ENCODE results near the gene RCOR1.
A peak's percentile ranks its signal among the peaks of the same experiment; 100 is the strongest.

RCOR1 gene

DNA sequence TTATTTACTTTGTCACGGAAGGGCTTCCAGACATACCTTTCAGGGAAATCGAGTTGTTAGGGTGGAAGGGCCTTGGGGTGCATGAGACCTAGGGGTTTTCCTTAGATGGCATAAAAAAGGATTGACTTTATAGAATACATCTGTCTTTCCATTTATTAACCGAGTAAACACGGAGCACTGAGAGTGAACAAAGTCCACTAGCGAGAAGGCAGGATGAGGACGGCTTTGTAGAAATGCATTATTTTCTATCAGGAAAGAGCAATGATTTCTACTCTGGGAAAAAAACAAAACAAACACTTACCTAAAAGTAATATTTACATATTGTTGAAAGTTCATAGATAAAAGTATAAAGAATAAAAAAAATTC is 91.8 kb downstream of the RCOR1 start:
- FAIRE-seq, result no peak

DNA sequence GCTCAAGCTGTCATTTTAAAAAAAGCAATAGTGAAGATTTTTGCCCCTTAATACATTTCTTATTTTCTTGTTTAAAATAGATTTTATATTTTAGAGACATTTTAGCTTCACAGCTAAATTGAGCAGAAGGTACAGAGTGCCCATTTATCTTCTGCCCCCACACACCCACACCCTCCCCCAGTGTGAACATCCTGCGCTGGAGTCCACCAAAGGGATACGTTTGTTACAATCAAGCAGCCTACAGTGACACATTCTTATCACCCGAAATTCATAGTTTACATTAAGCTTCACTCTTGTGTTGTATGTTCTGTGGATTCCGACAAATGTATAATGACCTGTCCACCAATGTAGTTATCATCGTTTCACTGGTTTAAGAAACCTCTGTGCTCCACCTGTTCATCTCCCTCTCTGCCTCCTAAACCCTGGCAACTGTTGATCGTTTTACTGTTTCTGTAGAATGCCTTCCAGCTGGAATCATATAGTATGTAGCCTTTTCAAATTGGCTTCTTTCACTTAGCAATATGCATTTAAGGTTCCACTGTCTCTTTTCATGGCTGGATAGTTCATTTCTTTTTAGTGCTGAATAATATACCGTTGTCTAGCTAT is 93.8 kb downstream of the RCOR1 start:
- no peak for FAIRE-seq

- no peak for FAIRE-seq
These were observed 95.8 kb downstream of the RCOR1 start for GRCh38 chr14:102688290-102688689.

DNA sequence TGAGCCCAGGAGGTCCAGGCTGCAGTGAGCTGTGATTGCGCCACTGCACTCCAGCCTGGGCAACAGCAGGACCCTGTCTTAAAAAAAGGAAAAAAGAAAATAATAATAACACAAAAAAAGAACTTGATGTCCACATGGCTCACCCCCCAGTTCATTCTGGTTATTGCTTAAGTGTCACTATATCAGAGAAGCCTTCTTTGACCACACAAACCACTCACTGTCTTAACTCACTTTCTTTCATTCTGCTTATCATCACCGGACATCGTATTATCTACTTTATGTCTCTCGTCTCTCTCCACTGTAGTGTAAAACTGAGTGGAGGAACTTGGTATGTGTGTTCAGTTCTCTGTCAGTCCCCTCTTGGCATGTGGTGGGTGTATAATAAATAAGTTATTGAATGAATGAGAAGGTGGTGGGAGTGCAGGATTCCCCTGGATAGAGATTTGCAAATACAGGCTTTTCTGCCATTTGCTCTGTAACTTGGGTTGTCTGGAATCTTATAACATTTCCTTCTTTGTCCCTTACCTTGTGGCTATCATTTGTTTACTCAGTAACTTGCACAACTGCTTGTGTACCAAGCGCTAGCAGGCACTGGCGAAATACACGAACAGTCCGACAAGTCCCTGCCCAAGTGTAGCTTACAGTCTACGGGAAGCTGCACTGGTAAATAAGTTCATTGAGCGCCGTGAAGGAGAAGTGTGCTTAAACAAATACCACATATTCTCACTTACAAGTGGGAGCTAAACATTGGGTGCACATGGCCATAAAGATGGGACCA is 98.2 kb downstream of the RCOR1 start:
- FAIRE-seq, result no peak

- FAIRE-seq, result no peak
These were observed 99.3 kb downstream of the RCOR1 start for GRCh38 chr14:102691763-102692162.

- FAIRE-seq, result no peak
These were observed 99.9 kb downstream of the RCOR1 start for GRCh38 chr14:102692334-102692733.

DNA sequence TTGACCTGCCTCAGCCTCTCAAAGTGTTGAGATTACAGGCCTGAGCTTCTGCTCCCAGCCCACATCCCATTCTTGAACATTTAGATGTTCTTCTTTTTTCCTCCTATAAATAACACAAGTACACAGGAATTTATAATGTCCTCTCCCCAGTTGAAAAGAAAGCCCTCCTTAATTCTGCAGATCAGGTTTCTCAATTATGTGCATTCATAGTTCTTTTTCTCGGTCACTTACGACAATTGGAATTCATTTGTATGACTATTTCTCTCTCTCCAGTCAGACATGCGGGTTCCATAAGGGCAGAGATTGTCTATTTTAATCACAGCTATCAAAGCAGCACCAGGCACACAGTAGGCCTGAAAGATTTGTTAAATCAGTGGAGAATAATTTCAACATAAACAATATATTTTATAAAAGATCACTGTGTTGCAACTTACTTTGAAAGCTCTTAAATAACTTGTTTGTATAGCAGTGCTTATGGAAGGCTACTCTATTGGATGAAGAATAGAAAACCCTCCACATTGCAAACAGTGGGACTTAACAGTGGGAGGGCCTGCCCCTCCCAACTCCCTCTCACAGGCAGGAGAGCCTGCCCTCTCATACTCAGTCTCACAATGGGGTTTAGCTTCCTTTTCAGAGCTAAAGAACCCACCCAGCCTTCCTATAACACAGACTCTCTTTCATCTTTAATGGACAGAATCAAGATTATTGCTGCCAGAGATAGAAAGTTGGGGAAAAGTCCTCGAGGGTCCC is 100.7 kb downstream of the RCOR1 start:
- FAIRE-seq, result no peak

- FAIRE-seq, result peak; percentile 84
These were observed 102.2 kb downstream of the RCOR1 start for GRCh38 chr14:102694530-102695166.

DNA sequence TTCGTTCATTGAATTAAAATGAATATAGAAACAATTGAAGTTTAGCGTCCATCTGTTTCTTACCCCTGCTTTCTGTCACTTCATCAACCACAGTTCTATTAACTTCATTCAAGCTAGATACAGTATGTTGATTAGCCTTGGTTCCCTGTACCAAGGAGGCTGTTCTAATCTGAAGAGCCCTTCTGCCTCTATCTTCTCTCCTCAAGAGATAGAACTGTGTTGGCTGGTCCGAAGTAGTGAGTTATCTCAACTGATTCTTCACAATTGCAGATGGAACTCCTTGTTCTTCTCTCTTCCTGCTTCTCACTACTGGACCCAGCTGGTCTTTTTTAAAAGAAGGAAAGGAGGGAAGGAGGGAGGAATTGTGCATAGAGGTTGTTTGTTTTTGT is 102.7 kb downstream of the RCOR1 start:
- FAIRE-seq, result no peak

DNA sequence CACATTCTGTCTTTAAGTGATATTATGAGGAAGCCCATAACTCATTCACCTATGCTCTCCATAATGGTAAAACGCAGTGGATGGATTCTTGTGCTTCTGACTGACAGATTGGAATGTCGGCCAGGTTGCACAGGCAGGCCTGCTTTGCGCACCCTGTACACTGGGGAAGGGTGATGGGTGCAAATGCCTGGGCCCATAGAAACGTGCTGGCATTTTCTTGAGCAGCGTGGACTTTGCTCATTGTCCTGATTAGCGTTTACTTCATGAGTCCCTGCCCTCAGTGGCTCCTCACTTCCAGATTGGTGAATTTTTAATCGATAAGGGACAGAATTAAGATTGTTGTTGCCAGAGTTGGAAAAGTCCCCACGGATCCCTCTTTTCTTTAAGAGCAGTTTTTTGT is 103.9 kb downstream of the RCOR1 start:
- FAIRE-seq, result no peak

GRCh38 chr14:102696856-102697495 is 104.5 kb downstream of the RCOR1 start:
- FAIRE-seq, result no peak

DNA sequence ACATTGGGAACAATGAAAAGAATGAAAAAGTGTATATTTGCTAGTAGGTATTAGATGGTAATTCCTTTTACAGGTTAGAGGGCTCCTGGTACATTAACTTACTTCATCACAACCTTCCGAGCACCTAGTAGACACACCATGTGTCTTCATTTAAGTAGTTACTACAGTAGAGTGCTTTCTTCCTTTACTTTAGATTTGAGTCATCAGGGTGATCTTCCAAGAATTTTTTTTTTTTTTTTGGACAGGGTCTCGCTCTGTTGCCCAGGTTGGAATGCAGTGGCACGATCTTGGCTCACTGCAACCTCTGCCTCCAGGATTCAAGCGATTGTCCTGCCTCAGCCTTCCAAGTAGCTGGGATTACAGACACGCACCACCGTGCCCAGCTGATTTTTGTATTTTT is 105.1 kb downstream of the RCOR1 start:
- FAIRE-seq, result no peak

DNA sequence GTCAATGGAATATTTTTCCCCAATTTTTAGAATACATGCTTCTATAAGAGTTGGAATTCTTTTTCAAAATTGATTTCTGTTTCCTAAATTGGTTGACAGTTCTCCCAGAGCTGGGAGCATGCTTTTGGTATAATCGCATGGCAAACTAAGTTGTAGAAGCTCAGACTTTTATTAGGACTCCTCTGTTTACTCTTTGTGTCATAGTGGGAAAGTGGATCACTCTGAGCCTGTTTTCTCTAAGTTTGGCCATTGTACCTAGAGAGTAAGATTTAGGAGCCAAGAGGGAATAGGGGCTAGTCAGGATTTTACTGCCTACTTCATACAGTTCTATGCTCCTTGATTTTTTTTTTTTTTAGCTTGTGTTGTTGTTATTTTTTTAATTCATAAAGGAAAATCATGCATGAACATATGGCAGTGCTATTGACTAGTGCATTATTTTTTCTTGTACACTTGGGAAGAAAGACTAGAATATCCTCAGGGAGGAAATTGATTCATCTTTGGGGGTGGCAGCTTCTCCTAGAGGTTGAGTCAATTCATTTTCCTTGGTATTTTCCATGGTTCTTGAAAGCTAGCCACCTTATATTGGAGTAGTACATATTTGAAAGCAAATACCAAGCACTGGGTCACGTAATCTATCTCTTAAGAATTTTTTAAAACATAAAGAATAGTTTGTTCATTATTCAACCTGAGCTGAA is 107.1 kb downstream of the RCOR1 start:
- no peak for FAIRE-seq

GRCh38 chr14:102708494-102708893 is 116.0 kb downstream of the RCOR1 start:
- no peak for FAIRE-seq

- no peak for FAIRE-seq
These were observed 118.8 kb downstream of the RCOR1 start for GRCh38 chr14:102711207-102711606.

GRCh38 chr14:102711946-102712345 is 119.5 kb downstream of the RCOR1 start:
- FAIRE-seq, result no peak

DNA sequence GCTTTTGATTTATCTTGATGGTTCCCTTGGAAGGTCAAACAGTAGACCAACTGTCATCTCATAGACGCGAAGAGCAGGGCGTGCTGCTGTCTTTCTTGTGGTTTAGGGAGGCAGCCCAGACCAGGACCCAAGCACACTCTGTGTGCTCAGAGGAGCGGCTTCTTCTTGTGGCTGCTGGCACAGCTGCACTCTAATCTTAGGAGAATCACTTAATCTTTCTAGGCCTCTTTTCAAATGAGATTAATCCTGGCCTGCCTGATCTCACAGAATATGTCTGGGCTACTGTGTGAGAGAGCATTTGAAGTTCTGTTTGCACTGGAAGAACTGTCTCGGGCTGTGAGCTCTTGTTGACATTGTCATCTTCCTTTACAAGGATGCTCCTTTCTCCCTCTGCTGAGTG is 124.8 kb downstream of the RCOR1 start:
- no peak for FAIRE-seq

DNA sequence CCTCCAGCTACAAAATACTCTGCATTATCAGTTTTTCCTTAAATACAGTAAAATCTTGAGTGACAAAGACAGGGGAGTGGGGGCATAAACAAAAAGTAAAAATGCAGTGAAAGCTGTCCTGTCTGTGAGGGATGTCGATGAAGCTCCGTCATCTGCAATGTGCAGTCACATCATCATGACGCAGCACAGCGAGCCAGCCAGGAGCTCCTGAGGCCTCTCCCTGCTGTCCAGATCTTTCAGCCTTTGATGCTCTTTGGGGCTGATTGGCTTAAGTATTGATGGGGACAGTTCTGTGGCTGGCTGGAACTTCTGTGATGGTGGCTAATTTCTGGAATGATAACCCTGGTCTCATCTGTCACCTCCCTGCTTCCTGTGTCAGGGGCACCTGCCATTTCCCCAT is 130.2 kb downstream of the RCOR1 start:
- FAIRE-seq, result no peak

GRCh38 chr14:102723650-102724049 is 131.2 kb downstream of the RCOR1 start:
- FAIRE-seq, result no peak

DNA sequence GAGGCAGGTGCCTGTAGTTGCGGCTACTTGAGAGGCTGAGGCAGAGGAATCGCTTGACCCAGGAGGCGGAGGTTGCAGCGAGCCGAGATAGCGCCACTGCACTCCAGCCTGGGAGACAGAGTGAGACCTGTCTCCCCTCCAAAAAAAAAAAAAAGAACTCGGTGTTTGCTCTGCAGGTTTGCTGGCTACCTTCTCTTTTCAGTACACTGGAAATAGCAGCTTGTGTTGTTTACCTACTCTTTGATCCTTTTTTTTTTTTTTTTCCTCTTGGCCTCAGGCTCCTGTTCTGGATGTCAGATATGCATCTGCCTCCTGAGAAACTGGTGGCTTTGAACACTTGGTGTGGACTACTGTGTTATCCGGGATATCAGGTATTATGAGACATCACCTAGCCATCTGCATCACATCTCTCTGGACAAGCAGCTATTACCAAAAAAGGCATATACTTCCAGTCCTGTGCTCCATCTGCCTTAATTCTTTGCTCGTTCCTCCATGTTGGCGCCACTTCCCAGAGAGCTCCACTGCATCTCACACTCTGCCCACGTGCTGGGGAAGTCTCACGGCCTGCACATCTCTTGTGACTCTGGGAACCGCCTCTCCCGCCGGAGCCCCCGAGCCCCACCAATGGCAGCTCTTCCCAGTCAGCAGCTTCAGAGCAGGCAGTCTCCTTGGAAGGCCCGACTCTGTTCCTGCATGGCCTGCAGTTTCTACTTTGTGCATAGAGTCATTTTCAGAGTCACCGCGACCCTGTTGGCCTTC is 133.9 kb downstream of the RCOR1 start:
- FAIRE-seq, result no peak

- FAIRE-seq, result peak; percentile 51
These were observed 135.1 kb downstream of the RCOR1 start for GRCh38 chr14:102727336-102728095.
